GM11168 (cell line): ENCODE measurements around the gene SPEF2.

Source experiments
- in situ Hi-C: fragments of 300-500 bp; cut with MboI; formaldehyde crosslinking; loops from one replicate; pipeline ENCODE4 v1.12.0; 2022; ENCODE audit warnings: low sequenced_read_pairs; ENCODE audit not compliant: unreplicated experiment

Gene SPEF2

GRCh38 chr5:35773967-35774366, 156.3 kb downstream of the SPEF2 start:
- in situ Hi-C loops: loop anchor here (5.0 kb wide), 1 partner anchor 153 kb away; no protein-coding TSS in a partner anchor

DNA sequence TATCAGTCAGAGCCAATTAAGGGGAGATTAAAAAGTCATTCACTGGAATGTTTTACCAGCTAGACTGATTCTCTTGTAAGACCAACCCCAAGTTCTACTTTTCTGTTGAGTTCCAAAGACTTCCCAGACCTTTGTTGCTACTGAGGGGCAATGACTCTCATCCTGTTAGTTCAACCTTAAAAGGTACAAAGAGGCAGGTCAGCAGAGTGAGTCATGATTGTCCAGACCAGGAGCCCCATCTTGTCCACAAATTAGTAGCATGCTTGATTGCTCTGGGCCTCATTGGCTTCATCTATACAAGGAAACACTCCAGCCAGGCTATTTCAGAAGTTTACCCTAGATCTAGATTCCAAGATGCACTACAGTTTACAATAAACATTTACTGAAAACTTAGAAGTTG, 159.1 kb downstream of the SPEF2 start:
- in situ Hi-C loops: no loop called here

DNA sequence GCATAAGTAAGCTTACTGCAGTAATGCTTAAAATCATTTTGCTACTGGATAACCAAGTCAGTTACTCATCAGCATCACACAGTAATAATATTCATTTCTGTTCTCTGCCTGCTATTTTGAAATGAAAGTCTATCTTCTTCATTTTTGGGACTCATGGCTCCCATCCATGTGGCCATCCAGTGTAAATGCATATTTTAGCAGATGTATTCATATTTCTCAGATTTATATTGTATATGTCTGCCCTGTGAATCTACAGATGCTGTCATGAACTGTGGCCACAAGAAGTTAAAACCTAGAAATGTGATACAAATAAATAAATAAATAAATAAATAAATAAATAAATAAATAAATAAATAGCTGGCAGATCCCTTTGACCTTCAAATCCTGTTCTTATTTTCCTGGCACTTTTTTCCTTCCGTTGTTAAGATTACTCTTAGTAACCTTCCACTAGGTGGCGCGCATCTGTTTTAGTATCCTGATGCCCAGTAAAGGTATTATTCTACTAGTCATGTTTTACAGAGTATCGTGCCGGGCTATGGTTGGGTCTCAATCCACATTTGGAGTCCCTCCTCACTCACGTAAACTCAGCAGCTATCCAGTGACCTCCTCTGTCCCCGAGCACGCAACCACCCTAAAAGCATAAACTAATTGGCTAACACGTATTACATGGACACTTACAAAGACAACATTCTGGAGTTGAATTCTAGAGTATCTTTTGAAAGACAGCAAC, 159.9 kb downstream of the SPEF2 start:
- in situ Hi-C loops: no loop called here

DNA sequence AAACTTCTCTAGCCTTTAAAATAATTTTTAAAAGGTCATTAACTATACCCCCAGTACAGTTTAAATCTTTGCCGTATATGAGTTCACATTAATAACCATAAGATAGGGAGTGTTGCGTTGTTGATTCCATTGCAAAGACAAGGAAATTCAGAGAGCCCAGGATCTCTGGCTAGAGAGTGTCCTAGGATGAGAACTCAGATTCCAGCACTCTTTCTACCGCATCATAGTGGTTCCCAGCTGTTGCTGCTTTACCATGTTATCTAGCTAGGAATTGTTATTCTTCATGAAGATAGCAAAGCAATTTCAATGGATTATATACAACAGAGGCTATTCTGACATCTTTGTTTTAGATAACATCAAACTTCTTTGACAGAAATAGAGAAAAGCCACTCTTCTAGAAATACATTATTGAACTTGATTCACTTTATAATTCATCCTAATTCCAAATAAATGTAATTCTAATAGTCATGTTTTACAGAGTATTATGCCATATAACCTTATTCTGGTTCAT, 160.7 kb downstream of the SPEF2 start:
- in situ Hi-C loops: no loop called here

- in situ Hi-C loops: no loop called here
Observed at GRCh38 chr5:35780236-35780635, 162.6 kb downstream of the SPEF2 start.

- in situ Hi-C loops: no loop called here
Observed at GRCh38 chr5:35781181-35781790, 163.6 kb downstream of the SPEF2 start.

DNA sequence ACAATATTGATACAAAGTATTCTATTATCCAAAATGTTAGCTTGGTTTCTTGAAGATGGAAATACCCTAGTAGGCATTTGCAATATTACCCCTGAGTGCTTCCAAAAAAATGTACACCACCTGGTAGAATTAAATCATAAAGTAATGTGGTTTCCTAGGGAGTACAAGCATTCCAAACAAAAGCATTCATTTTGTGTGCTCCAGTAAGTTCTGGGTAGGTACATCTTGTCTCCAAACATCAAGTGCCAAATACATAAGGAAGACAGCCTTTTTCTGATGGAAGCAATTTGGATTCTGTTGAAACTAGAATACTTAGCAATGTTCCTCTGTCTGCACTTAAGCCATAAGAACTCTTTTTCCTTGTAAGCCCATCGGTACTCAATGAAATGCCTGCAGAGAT, 165.9 kb downstream of the SPEF2 start:
- in situ Hi-C loops: no loop called here

- in situ Hi-C loops: no loop called here
Observed at GRCh38 chr5:35785601-35786085, 168.0 kb downstream of the SPEF2 start.

DNA sequence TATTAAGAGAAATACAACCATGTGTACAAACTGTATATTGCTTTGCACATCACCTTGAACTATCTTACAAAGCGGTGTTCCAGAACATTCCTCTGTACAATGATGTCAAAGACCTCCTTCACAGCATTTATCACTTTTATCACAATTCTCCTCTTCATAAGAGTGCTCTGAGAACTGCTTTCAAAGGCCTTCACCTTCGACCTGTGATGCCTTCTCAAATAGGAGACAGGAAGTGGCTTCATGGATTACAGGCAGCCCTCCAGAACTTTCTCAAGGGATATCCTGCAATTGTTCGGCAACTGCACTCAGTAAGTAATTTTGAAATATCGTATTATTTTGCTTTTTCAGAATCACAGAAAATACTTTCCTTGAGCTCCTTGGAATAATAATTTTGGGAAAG, 171.1 kb downstream of the SPEF2 start:
- in situ Hi-C loops: no loop called here

- in situ Hi-C loops: no loop called here
Observed at GRCh38 chr5:35789732-35790456, 172.2 kb downstream of the SPEF2 start.

- in situ Hi-C loops: no loop called here
Observed at GRCh38 chr5:35790457-35790822, 172.8 kb downstream of the SPEF2 start.

DNA sequence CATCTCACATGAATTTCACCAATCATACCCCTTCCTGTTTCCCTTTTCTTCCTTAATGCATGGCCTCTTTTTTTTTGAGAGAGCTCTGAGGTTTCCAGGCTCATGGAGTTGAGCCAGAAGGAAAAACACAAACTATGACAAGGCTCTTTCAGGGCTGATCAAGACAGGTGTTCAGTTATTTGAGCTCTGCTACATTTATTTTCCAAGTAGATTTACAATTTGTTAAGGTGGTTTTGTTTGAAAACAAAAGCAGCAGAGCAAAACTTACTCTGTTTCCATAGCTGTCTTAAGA, 176.6 kb downstream of the SPEF2 start:
- in situ Hi-C loops: no loop called here

- in situ Hi-C loops: no loop called here
Observed at GRCh38 chr5:35794684-35795375, 177.2 kb downstream of the SPEF2 start.

GRCh38 chr5:35799181-35799580, 181.5 kb downstream of the SPEF2 start:
- in situ Hi-C loops: no loop called here

DNA sequence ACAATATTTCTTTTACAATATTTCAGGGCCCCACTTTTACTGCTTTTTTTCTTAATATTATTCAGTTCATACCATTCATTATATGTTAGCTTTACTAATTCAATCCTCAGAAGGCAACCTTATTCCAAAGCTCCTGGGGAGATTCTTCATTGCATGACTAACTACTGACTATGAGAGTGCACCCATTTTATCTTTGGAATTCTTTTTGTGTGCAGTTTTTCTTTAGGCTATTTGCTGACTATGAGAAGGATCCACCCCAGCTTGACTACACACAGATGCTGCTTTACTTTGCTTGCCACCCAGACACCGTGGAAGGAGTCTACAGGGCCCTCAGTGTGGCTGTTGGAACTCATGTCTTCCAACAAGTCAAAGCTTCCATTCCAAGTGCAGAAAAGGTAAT, 182.1 kb downstream of the SPEF2 start:
- in situ Hi-C loops: no loop called here

GRCh38 chr5:35803191-35803651, 185.6 kb downstream of the SPEF2 start:
- in situ Hi-C loops: no loop called here

GRCh38 chr5:35804201-35804653, 186.6 kb downstream of the SPEF2 start:
- in situ Hi-C loops: no loop called here

DNA sequence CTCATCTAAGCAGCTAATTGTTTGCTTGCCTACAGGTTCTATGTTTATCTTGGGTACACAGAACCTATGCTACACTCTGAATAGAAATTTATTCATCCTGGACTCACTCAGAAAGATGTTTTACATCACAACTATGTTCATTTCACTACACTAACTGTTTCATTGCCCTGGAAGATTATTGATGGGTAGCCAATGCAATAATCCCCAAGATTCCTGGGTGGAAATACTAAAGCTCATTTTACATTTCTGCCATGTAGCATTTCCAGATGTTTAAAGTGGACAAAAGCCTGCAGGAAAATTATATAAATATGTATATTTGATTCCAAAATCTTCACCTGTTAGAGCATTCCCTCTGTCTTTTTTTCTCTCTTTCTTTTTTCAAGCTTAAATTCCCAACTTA, 187.2 kb downstream of the SPEF2 start:
- in situ Hi-C loops: no loop called here

DNA sequence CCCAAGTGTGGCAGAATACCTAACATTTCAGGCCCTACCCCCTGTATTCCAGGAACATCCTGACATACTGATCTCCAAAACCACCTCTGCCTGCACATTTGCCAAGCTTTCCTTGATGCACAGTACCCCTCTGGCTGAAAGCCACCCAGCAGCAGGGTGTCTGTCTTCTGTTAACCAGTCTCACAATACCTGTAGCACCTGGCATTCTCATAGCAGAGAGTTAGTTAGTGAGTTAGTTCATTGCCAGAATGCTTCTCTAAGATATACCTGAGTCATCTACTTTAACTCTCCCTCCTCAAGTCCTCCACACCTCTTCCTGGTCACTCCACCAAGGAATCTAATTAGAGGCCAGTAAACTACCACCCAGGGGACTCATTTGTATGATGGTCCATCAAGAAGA, 192.9 kb downstream of the SPEF2 start:
- in situ Hi-C loops: no loop called here

GRCh38 chr5:35811108-35811741, 193.6 kb downstream of the SPEF2 start:
- in situ Hi-C loops: no loop called here
